Measurements from ENCODE around the gene STMN3.

- TF ChIP-seq CTCF (IDR thresholded peaks at IDR 0.05) (no peak), POLR2A (IDR thresholded peaks at IDR 0.05) (no peak)
Observed at GRCh38 chr20:63680857-63681608, 27.8 kb upstream of the STMN3 start.

Data from body of pancreas (tissue), 4 donors.